SK-N-SH (cell line): Measurements from ENCODE around the gene ZC3H8.

Experiments used
- MXI1 ChIP-seq: IDR thresholded peaks from 2 replicates; pipeline ENCODE4 v1.6.1; 2012; ENCODE audit warnings: mild to moderate bottlenecking, low read depth, low read length, improper control_type of control experiment
- POLR2AphosphoS5 ChIP-seq: IDR thresholded peaks from 2 replicates; pipeline ENCODE4 v1.6.1; 2012; ENCODE audit warnings: low read depth, low read length
- RAD21 ChIP-seq: IDR thresholded peaks from 2 replicates; pipeline ENCODE4 v1.6.1; 2012; ENCODE audit warnings: mild to moderate bottlenecking, low read length
- RCOR1 ChIP-seq: fragments of 150-350 bp; IDR thresholded peaks from 2 replicates; pipeline ENCODE4 v1.6.1; 2017; ENCODE audit warnings: antibody characterized with exemption, low read length
- TF ChIP-seq, protein P1 (sequence below): IDR thresholded peaks from 2 replicates; pipeline ENCODE4; 2012
- TF ChIP-seq, protein P2 (sequence below): fragments of 200-600 bp; sonication (generic); IDR thresholded peaks from 2 replicates; pipeline ENCODE4 v1.6.1; 2017; ENCODE audit warnings: antibody characterized with exemption, mild to moderate bottlenecking, moderate library complexity
- TF ChIP-seq, protein P3 (sequence below): IDR thresholded peaks from 2 replicates; pipeline ENCODE4 v1.4.0; 2012; ENCODE audit warnings: low read depth

DNA sequence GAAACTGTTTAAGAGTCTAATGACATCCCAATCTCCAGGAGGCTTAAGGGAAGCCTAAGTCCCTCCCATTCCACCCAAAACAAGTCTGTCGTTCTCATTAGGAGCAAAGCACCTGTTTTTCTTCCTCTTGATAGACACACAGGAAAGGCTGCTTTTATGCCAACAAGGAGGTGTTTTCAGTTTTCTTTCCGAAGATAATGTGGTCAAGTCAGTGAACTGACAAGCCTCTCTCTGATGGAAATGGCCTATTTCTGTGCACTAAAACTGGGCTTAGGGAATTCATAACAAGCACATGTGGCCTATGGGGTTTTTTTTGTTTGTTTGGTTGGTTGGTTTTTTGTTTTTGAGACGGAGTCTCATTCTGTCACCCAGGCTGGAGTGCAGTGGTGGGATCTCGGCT, 80.5 kb downstream of the ZC3H8 start:
- TF ChIP-seq, protein P1, sequence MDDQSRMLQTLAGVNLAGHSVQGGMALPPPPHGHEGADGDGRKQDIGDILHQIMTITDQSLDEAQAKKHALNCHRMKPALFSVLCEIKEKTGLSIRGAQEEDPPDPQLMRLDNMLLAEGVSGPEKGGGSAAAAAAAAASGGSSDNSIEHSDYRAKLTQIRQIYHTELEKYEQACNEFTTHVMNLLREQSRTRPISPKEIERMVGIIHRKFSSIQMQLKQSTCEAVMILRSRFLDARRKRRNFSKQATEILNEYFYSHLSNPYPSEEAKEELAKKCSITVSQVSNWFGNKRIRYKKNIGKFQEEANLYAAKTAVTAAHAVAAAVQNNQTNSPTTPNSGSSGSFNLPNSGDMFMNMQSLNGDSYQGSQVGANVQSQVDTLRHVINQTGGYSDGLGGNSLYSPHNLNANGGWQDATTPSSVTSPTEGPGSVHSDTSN, result no peak
- TF ChIP-seq, protein P2, sequence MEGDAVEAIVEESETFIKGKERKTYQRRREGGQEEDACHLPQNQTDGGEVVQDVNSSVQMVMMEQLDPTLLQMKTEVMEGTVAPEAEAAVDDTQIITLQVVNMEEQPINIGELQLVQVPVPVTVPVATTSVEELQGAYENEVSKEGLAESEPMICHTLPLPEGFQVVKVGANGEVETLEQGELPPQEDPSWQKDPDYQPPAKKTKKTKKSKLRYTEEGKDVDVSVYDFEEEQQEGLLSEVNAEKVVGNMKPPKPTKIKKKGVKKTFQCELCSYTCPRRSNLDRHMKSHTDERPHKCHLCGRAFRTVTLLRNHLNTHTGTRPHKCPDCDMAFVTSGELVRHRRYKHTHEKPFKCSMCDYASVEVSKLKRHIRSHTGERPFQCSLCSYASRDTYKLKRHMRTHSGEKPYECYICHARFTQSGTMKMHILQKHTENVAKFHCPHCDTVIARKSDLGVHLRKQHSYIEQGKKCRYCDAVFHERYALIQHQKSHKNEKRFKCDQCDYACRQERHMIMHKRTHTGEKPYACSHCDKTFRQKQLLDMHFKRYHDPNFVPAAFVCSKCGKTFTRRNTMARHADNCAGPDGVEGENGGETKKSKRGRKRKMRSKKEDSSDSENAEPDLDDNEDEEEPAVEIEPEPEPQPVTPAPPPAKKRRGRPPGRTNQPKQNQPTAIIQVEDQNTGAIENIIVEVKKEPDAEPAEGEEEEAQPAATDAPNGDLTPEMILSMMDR, result no peak
- TF ChIP-seq MXI1 (no peak), POLR2AphosphoS5 (no peak), RCOR1 (no peak), RAD21 (no peak)
- TF ChIP-seq, protein P3, sequence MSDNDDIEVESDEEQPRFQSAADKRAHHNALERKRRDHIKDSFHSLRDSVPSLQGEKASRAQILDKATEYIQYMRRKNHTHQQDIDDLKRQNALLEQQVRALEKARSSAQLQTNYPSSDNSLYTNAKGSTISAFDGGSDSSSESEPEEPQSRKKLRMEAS, result no peak
